Testis (tissue), 3 donors: Measurements from ENCODE around the gene APOLD1. TPM values are rescaled to one million over a fixed set of nuclear protein-coding genes. Genes with fewer than 3 reads are reported as not detected.

ENCODE experiments used
- DNase-seq: peaks from one replicate; pipeline ENCODE4 v3.0.0-alpha.2; 2019
- H3K27ac ChIP-seq, 2 donors: fragments of 200-600 bp; sonication (generic); one replicate each; pipeline ENCODE4 v1.5.1; 2019
- H3K27me3 ChIP-seq: fragments of 200-600 bp; sonication (generic); one replicate; pipeline ENCODE4 v1.5.1; 2019
- H3K36me3 ChIP-seq: fragments of 200-600 bp; sonication (generic); one replicate; pipeline ENCODE4 v1.5.1; 2017; ENCODE audit warnings: low read depth; ENCODE audit errors: missing control alignments
- H3K4me1 ChIP-seq: fragments of 200-600 bp; sonication (generic); one replicate; pipeline ENCODE4 v1.5.1; 2019
- H3K4me3 ChIP-seq, 2 donors: fragments of 200-600 bp; sonication (generic); one replicate each; pipeline ENCODE4 v1.5.1; 2017 to 2019
- H3K9me3 ChIP-seq: fragments of 200-600 bp; sonication (generic); one replicate; pipeline ENCODE4 v1.5.1; 2017
- POLR2A ChIP-seq: fragments of 450-650 bp; IDR thresholded peaks from one replicate; pipeline ENCODE4 v1.6.1; 2017; ENCODE audit warnings: antibody characterized with exemption, mild to moderate bottlenecking, moderate library complexity
- WGBS, 2 donors: methylation state at CpG; one replicate each; pipeline ENCODE4 v1.1.5; 2018; 5-methylcytosine and 5-hydroxymethylcytosine counted together
- intact Hi-C: fragments of 100-400 bp; cut with DNase I; formaldehyde crosslinking; loops from one replicate; pipeline ENCODE4 v1.15.1; 2023; ENCODE audit warnings: low total_unique reads
- polyA plus RNA-seq: library from polyadenylated mRNA; stranded (reverse); fragments of 350-450 nt; fragmentation: Illumina TruSeq; extraction: RNeasy Lipid Tissue Mini Kit (QIAGEN cat#74804); gene quantifications from one replicate; pipeline ENCODE4 v1.2.3, GENCODE V29; 2014; ENCODE audit warnings: low read depth, low replicate concordance; ENCODE audit not compliant: insufficient read depth
- total RNA-seq, 2 donors: library from RNA; depleted of rRNA; stranded (reverse); fragments of >200 nt; gene quantifications; one replicate each; pipeline ENCODE4 v1.2.3, GENCODE V29; 2016
- TF ChIP-seq, protein P1 (sequence below), 3 experiments: fragments of 450-650 bp in 2 of 3; fragments of 200-600 bp in 1 of 3; sonication (generic) in 1 of 3; IDR thresholded peaks; one replicate each; pipeline ENCODE4 v1.5.1; 2016 to 2019; ENCODE audit warnings: antibody characterized with exemption in 3 of 3, mild to moderate bottlenecking in 2 of 3, moderate library complexity in 1 of 3

APOLD1 gene
- total and polyA plus RNA-seq, 3 donors from 2014 or later: 8.2 to 9.7 (median 9.2) TPM

- H3K4me3 ChIP-seq: no peak overlapping the region
- WGBS, 2 donors: 87 to 88% methylated on average over 3 of the region's 3 CpGs
- intact Hi-C loops: no loop called here
- DNase-seq: no peak
- H3K9me3 ChIP-seq: no peaks in the 10 kb centered on the region
- peak overlapping the region; percentile 45 to 63 for H3K27ac ChIP-seq
- H3K27me3 ChIP-seq: no peaks in the 10 kb centered on the region
- H3K36me3 ChIP-seq: no peaks in the 10 kb centered on the region
- H3K4me1 ChIP-seq: peaks cover 47% of the 10 kb centered on the region
- TF ChIP-seq POLR2A: no peak
- TF ChIP-seq, protein P1, sequence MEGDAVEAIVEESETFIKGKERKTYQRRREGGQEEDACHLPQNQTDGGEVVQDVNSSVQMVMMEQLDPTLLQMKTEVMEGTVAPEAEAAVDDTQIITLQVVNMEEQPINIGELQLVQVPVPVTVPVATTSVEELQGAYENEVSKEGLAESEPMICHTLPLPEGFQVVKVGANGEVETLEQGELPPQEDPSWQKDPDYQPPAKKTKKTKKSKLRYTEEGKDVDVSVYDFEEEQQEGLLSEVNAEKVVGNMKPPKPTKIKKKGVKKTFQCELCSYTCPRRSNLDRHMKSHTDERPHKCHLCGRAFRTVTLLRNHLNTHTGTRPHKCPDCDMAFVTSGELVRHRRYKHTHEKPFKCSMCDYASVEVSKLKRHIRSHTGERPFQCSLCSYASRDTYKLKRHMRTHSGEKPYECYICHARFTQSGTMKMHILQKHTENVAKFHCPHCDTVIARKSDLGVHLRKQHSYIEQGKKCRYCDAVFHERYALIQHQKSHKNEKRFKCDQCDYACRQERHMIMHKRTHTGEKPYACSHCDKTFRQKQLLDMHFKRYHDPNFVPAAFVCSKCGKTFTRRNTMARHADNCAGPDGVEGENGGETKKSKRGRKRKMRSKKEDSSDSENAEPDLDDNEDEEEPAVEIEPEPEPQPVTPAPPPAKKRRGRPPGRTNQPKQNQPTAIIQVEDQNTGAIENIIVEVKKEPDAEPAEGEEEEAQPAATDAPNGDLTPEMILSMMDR (IDR thresholded peaks at IDR 0.05): no peak
Observed at GRCh38 chr12:12811343-12811742, 25.9 kb downstream of the APOLD1 start.

DNA sequence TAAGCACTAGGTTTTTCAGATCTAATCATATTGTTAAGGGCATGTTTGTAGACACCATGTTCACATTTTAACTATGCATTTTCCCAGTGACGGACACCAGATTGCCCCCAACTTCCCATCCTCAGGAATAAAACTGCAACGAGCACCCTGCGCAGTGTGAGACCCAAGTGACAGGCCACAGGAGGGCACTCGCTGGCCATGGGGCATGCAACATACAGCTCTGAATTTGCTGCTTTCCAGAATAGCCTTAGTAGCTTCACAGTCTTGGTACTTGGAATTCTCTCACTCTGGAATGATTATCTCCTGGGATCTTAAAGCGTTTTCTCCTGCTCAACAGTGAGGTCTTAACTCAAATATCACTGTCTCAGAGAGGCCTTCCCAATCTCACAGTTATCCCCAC, 26.7 kb downstream of the APOLD1 start:
- Histone ChIP-seq H3K36me3 (no peaks in the 10 kb centered on the region), H3K9me3 (no peaks in the 10 kb centered on the region), H3K4me1 (peaks cover 46% of the 10 kb centered on the region), H3K27me3 (no peaks in the 10 kb centered on the region), H3K4me3 (no peak overlapping the region), H3K27ac (peak overlapping the region in 1 of 2 donors; percentile 79)
- TF ChIP-seq, protein P1 (IDR thresholded peaks at IDR 0.05): no peak
- no peak for TF ChIP-seq POLR2A
- WGBS, 2 donors: 85 to 92% methylated on average over 5 of the region's 5 CpGs
- no peak for DNase-seq
- intact Hi-C loops: no loop called here

DNA sequence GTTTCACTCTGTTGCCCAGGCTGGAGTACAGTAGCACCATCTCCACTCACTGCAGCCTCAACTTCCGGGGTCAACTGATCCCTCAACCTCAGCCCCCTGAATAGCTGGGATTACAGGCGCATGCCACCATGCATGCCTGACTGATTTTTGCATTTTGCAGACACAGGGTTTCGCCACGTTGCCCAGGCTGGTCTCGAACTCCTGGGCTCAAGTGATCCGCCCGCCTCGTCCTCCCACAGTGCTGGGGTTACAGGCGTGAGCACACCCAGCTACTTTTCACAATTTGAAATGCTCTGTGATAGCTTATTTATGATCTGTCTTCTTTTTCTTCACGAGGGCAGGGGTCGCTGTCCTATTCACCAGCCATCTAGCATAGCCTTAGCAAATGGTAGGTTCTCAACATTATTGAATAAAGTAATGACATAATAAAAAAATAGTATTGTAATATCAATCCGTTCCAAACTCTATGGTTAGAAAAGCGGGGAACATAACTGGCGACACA, 27.2 kb downstream of the APOLD1 start:
- TF ChIP-seq, protein P1 (IDR thresholded peaks at IDR 0.05): no peak
- no peak for TF ChIP-seq POLR2A
- Histone ChIP-seq H3K9me3 (no peaks in the 10 kb centered on the region), H3K27me3 (no peaks in the 10 kb centered on the region), H3K4me1 (peaks cover 41% of the 10 kb centered on the region), H3K36me3 (no peaks in the 10 kb centered on the region), H3K4me3 (peak overlapping the region; percentile 78 to 87), H3K27ac (peak overlapping the region in 1 of 2 donors; percentile 79)
- intact Hi-C loops: no loop called here
- WGBS, 2 donors: 55 to 56% methylated on average over 13 to 14 of the region's 14 CpGs
- no peak for DNase-seq

- H3K36me3 ChIP-seq: no peaks in the 10 kb centered on the region
- peak within 1 kb of the TSS; percentile 57 to 79 for H3K27ac ChIP-seq
- peak within 1 kb of the TSS; percentile 78 to 87 for H3K4me3 ChIP-seq
- peaks cover 34% of the 10 kb centered on the region for H3K4me1 ChIP-seq
- 1 to 2% methylated on average over 23 to 35 of the region's 35 CpGs for WGBS, 2 donors
- peak; percentile 98 for DNase-seq
- H3K9me3 ChIP-seq: no peaks in the 10 kb centered on the region
- TF ChIP-seq, protein P1 (IDR thresholded peaks at IDR 0.05): peak; percentile 98 to 99 (median 98)
- no peak for TF ChIP-seq POLR2A
- intact Hi-C loops: no loop called here
- no peaks in the 10 kb centered on the region for H3K27me3 ChIP-seq
Observed at GRCh38 chr12:12813120-12814101, 28.0 kb downstream of the APOLD1 start, which contains the start of gene DDX47. Gene DDX47 (plus strand): TSS chr12:12813346. CDS start chr12:12813368, 22 bp downstream.
